Breast epithelium (tissue), 3 donors: ENCODE data around the gene PIGQ.

Experiments
- POLR2A ChIP-seq: fragments of 450-650 bp; IDR thresholded peaks from one replicate; pipeline ENCODE4 v1.6.1; 2016; ENCODE audit warnings: antibody characterized with exemption, mild to moderate bottlenecking, moderate library complexity
- POLR2AphosphoS5 ChIP-seq, 3 donors: sonication (generic); formaldehyde crosslinking; IDR thresholded peaks; one replicate each; pipeline ENCODE4 v1.6.1; 2017; ENCODE audit warnings: antibody characterized with exemption in 3 of 3
- TF ChIP-seq, protein P1 (sequence below), 3 donors: fragments of 450-650 bp; IDR thresholded peaks; one replicate each; pipeline ENCODE4 v1.5.1; 2016 to 2017; ENCODE audit warnings: antibody characterized with exemption in 3 of 3, mild to moderate bottlenecking in 3 of 3, moderate library complexity in 3 of 3

DNA sequence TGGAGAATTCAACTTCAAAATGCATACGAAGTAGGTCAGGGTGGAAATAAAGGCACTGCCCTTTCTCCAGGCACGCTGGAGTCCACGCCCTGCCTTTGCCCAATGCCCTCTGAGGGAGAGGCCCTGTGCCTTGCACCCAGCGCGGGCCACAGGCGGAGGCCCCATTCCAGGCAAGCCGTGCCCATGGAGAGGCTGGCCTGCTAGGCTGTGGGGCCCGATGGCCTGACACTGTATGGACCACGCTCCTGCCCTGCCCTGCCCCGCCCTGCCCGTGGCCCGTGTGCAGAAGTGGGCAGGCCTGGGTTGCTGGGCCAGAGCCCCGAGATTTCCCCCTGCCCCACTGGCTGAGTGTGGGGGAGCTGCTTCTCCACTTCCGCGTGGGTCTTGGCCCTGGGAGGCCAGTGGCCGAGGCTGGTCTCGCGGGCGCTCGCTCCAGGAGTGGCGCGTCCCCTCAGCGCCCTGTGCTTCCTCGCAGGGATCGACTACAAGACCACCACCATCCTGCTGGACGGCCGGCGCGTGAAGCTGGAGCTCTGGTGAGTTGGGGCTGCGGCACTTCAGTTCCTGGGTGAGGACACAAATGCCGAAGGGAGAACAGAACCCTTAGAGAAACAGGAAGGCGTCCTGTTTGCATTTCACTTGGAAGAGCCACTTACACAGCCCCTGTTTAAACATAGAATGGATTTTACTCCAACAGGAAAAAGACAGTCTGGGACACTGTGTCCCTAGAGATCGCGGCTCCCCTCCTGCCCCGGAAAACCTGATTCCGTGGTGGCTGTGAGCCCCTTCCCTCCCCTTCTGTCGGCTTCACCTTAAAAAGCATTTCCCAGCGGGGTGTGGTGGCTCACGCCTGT is 47.2 kb downstream of the PIGQ start:
- TF ChIP-seq, protein P1, sequence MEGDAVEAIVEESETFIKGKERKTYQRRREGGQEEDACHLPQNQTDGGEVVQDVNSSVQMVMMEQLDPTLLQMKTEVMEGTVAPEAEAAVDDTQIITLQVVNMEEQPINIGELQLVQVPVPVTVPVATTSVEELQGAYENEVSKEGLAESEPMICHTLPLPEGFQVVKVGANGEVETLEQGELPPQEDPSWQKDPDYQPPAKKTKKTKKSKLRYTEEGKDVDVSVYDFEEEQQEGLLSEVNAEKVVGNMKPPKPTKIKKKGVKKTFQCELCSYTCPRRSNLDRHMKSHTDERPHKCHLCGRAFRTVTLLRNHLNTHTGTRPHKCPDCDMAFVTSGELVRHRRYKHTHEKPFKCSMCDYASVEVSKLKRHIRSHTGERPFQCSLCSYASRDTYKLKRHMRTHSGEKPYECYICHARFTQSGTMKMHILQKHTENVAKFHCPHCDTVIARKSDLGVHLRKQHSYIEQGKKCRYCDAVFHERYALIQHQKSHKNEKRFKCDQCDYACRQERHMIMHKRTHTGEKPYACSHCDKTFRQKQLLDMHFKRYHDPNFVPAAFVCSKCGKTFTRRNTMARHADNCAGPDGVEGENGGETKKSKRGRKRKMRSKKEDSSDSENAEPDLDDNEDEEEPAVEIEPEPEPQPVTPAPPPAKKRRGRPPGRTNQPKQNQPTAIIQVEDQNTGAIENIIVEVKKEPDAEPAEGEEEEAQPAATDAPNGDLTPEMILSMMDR (IDR thresholded peaks at IDR 0.05) = no peak
- TF ChIP-seq POLR2A (no peak), POLR2AphosphoS5 (IDR thresholded peaks at IDR 0.05) (no peak)
